Stimulated activated CD8-positive, alpha-beta memory T cell treated with anti-CD3 and anti-CD28 coated beads, Interleukin-15, amount 100 ng/mL, for 4 hours (primary cell): ENCODE results near the gene YDJC.

Source experiments
- DNase-seq, 2 donors: peaks; one replicate each; pipeline ENCODE4 v3.0.0-alpha.2; 2020; ENCODE audit warnings: low read depth in 2 of 2

YDJC gene

DNA sequence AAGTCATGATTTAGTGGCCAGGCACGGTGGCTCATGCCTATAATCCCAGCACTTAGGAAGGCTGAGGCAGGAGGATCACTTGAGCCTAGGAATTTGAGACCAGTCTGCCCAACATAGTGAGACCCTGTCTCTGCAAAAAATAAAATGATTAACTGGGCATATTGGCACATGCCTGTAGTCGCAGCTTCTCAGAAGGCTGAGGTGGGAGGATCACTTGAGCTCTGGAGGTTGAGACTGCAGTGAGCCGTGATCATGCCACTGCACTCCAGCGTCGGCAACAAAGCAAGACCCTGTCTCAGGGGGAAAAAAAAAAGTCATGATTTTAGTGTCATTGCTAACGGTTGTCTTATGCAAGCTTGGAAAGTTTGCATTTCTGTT, 50.4 kb downstream of the YDJC start:
- DNase-seq = no peak
